Measurements from ENCODE around the gene NRXN3.

The NRXN3 gene

DNA sequence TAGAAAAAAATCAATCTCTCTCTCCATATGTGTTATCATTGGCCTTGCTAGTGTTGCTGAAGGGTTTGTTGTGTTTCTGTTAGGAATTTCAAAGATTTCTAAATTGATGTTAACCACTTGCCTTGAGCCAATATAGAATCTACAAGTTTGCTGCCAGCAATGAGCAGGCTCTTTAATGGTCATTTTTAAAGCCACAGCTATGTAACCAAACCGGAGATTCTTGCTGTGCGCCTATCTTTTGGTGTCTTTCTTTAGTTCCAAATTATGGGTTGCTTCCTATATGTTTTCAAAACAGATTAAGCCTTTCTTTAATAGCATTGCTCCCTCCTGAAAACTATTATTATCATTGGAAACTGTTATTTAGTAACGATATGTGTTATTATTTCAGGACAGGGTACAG lies 1495.4 kb downstream of the NRXN3 start:
- Mint-ChIP-seq H3K27ac (no peak overlapping the region), H3K36me3 (ENCODE audit: low read depth) (no peaks in the 10 kb centered on the region), H3K4me1 (ENCODE audit: low read depth) (no peaks in the 10 kb centered on the region), H3K9me3 (peaks cover 7% of the 10 kb centered on the region), H3K27me3 (ENCODE audit: low read depth) (no peaks in the 10 kb centered on the region), H3K4me3 (no peak overlapping the region)
- no peak for DNase-seq (ENCODE audit: low spot score)

DNA sequence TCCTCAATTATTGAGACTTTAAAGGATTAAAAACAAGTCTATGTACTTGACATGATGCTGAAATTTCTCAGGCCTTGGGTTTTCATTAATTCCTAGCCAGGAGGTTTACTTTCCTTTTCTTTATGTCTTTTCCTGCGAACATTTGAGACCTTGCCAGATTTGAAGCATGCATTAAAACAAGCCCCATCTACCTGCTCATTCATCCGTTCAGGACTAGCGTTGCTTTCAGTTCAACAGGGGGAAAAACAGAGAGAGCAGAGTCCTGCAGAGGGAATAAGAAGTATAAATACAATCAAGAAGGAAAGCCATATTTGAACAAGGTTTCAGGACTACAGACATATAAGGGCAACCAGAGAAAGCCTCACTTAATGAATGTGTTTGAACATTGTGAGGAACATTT lies 1498.8 kb downstream of the NRXN3 start:
- H3K27ac Mint-ChIP-seq = no peak overlapping the region
- no peak for DNase-seq (ENCODE audit: low spot score)
- H3K4me3 Mint-ChIP-seq = no peak overlapping the region
- H3K36me3 Mint-ChIP-seq (ENCODE audit: low read depth) = no peaks in the 10 kb centered on the region
- no peaks in the 10 kb centered on the region for H3K4me1 Mint-ChIP-seq (ENCODE audit: low read depth)
- H3K9me3 Mint-ChIP-seq = peaks cover 6% of the 10 kb centered on the region
- H3K27me3 Mint-ChIP-seq (ENCODE audit: low read depth) = no peaks in the 10 kb centered on the region

DNA sequence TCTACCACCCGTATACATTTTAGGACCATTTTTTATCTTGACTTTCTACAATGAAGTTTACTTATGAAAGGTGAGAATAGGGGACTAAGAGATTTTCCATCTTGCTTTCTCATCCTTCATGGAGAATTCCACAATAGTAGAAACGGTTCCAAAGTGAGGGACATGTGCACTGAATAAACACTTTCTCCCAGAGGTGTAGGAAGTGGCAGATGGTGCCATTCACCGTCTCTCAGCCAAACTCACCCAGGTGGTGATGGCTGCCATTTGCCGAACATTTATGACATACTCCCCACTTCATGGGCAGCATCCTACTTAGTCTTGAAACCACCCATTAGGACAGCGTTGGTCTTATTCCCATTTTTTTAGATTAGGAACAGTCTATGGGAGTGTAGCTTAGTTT lies 1500.6 kb downstream of the NRXN3 start:
- H3K9me3 Mint-ChIP-seq = peaks cover 3% of the 10 kb centered on the region
- DNase-seq (ENCODE audit: low spot score) = no peak
- H3K27ac Mint-ChIP-seq = no peak overlapping the region
- no peaks in the 10 kb centered on the region for H3K4me1 Mint-ChIP-seq (ENCODE audit: low read depth)
- no peak overlapping the region for H3K4me3 Mint-ChIP-seq
- H3K27me3 Mint-ChIP-seq (ENCODE audit: low read depth) = no peaks in the 10 kb centered on the region
- no peaks in the 10 kb centered on the region for H3K36me3 Mint-ChIP-seq (ENCODE audit: low read depth)

DNA sequence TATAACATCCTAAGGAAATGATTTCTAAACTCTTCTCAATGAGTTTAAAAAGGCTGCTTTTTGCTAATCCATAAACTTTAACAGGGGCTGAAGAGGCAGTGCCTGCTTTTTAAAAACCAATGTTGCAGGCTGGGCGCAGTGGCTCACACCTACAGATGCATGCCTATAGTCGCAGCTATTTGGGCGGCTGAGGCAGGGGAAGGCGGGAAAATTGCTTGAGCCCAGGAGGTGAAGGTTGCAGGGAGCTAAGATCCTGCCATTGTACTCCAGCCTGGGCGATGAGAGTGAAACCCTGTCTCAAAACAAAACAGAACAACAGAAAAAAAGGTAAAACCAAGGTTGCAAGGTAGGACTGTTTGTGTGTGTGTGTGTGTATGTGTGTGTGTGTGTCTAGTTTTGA lies 1509.9 kb downstream of the NRXN3 start:
- no peaks in the 10 kb centered on the region for H3K4me1 Mint-ChIP-seq (ENCODE audit: low read depth)
- no peaks in the 10 kb centered on the region for H3K9me3 Mint-ChIP-seq
- no peak for DNase-seq (ENCODE audit: low spot score)
- no peak overlapping the region for H3K4me3 Mint-ChIP-seq
- H3K27ac Mint-ChIP-seq = no peak overlapping the region
- H3K27me3 Mint-ChIP-seq (ENCODE audit: low read depth) = no peaks in the 10 kb centered on the region
- H3K36me3 Mint-ChIP-seq (ENCODE audit: low read depth) = no peaks in the 10 kb centered on the region

DNA sequence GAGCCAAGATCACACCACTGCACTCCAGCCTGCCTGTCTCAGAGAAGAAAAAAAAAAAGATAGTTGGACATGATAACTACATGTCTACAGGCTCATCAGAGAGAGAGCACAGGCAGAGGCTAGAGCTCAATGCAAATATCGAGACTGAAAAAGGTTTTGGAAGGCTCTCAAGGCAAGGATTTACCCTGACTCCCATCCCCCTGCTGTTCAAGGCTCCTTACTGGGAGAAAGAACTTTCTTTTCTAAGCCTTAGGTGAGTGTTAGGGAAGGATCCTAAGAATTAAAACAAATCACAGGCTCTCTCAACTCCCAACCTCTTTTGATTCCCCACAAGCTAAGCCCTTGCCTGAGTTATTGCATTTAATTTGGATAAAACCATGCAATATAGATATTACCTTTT lies 1516.0 kb downstream of the NRXN3 start:
- Mint-ChIP-seq H3K9me3 (no peaks in the 10 kb centered on the region), H3K27me3 (ENCODE audit: low read depth) (no peaks in the 10 kb centered on the region), H3K36me3 (ENCODE audit: low read depth) (no peaks in the 10 kb centered on the region), H3K27ac (no peak overlapping the region), H3K4me1 (ENCODE audit: low read depth) (no peaks in the 10 kb centered on the region), H3K4me3 (no peak overlapping the region)
- no peak for DNase-seq (ENCODE audit: low spot score)

DNA sequence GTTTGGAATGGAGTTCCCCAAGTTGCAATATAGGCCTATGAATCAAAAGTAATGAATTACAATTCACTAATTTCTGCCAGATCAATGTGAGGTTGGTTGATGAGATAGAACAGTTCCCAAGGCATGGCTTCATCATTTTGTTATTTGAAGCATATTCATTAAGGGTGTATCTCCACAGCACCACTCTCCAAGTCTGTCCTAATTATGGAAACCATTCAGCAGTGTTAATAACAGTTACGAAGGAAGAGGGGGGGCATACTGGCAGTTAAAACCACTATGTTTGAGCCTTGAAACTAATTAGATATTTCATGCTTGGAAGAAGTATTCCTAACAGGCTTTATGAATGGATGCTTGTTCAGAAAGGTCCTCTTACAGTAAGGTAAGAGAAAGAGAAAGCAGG lies 1520.8 kb downstream of the NRXN3 start:
- H3K27ac Mint-ChIP-seq = no peak overlapping the region
- no peak overlapping the region for H3K4me3 Mint-ChIP-seq
- H3K9me3 Mint-ChIP-seq = no peaks in the 10 kb centered on the region

DNA sequence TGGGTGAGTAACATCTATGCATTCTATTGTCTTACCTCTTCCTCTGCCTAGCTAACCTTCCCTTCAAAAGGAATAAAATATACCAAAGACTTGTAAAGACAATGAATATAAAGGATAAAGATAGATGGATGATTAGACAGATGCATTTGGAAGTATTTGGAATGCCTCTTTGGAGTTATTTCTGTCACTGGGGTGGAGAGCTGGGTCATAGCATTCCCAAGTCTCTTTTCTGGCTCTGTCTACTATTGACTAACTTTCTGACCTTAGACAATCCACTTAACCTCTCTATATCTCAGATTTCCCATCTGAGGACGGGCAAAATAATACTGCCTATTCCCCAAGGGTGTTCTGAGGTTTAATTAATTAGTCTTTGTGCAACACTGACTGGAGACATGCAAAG lies 1523.8 kb downstream of the NRXN3 start:
- Mint-ChIP-seq H3K4me1 (ENCODE audit: low read depth) (no peaks in the 10 kb centered on the region), H3K27ac (no peak overlapping the region), H3K36me3 (ENCODE audit: low read depth) (no peaks in the 10 kb centered on the region), H3K27me3 (ENCODE audit: low read depth) (no peaks in the 10 kb centered on the region), H3K9me3 (peaks cover 3% of the 10 kb centered on the region), H3K4me3 (no peak overlapping the region)
- DNase-seq (ENCODE audit: low spot score) = no peak

More for the DNA sequence above, 1520.8 kb downstream of the NRXN3 start:
- DNase-seq (ENCODE audit: low spot score) = no peak
- H3K4me1 Mint-ChIP-seq (ENCODE audit: low read depth) = no peaks in the 10 kb centered on the region
- no peaks in the 10 kb centered on the region for H3K27me3 Mint-ChIP-seq (ENCODE audit: low read depth)
- no peaks in the 10 kb centered on the region for H3K36me3 Mint-ChIP-seq (ENCODE audit: low read depth)

DNA sequence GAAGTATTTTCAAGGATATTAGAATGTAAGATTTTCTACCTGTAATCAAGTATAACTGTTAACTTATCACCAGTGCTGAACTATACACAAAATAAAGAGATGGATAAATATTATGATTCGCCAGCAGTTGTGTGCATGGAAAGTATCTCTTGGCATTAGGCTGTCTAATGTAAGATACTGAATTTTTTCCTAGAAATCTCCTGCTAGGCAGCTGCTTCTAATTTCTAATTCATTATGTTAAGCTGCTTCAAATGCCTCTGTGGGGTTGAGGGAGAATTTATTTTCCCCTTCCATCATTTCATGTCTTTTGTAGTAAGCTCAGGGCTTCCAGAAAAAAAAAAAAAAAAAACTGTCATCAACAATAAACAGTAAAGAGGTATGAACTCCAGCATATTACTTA lies 1525.1 kb downstream of the NRXN3 start:
- Mint-ChIP-seq H3K9me3 (peaks cover 3% of the 10 kb centered on the region), H3K36me3 (ENCODE audit: low read depth) (no peaks in the 10 kb centered on the region), H3K27me3 (ENCODE audit: low read depth) (no peaks in the 10 kb centered on the region), H3K4me3 (no peak overlapping the region), H3K27ac (no peak overlapping the region), H3K4me1 (ENCODE audit: low read depth) (no peaks in the 10 kb centered on the region)
- no peak for DNase-seq (ENCODE audit: low spot score)

DNA sequence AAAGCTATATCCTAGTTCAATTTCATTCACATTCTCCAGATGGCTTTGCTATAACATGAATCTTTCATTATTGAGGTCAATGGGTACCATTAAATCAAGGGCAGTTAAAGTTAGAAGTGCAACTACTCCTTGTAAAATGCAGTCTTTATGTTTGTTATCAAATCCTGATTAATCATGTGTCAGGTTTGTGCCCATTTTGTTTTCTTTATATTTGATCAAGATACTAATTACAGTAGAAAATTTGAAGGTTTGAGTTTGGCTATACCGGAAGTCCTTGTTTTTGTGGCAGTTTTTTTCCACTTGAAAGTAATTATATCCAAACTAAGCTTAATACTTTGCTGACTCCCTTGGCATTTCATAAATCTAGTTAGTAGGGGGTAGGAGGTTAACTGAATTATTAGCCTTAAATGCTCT lies 1528.1 kb downstream of the NRXN3 start:
- Mint-ChIP-seq H3K4me3 (no peak overlapping the region), H3K9me3 (peaks cover 3% of the 10 kb centered on the region), H3K27ac (no peak overlapping the region), H3K4me1 (ENCODE audit: low read depth) (no peaks in the 10 kb centered on the region), H3K27me3 (ENCODE audit: low read depth) (no peaks in the 10 kb centered on the region), H3K36me3 (ENCODE audit: low read depth) (no peaks in the 10 kb centered on the region)
- no peak for DNase-seq (ENCODE audit: low spot score)

DNA sequence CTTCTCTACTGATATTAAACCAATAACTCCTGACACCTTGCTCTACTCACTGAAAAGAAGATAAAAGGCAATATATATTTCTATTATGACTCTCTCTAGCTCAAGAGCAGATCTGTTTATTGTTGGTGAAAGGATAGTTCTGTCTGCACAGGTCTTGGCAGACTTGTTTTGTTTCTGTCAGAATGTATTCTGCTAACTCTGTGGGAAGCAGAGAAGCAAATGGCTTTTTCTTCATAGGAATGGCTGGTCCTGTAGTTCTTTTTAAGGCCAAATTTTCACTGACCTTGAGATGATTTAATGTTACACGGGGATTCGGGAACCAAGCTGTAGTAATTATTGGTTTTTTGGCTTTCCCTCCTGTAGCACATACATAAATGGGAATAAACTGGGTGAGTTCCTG lies 1529.0 kb downstream of the NRXN3 start:
- no peak for DNase-seq (ENCODE audit: low spot score)
- Mint-ChIP-seq H3K27ac (no peak overlapping the region), H3K27me3 (ENCODE audit: low read depth) (no peaks in the 10 kb centered on the region), H3K4me1 (ENCODE audit: low read depth) (no peaks in the 10 kb centered on the region), H3K9me3 (peaks cover 3% of the 10 kb centered on the region), H3K4me3 (no peak overlapping the region), H3K36me3 (ENCODE audit: low read depth) (no peaks in the 10 kb centered on the region)

DNA sequence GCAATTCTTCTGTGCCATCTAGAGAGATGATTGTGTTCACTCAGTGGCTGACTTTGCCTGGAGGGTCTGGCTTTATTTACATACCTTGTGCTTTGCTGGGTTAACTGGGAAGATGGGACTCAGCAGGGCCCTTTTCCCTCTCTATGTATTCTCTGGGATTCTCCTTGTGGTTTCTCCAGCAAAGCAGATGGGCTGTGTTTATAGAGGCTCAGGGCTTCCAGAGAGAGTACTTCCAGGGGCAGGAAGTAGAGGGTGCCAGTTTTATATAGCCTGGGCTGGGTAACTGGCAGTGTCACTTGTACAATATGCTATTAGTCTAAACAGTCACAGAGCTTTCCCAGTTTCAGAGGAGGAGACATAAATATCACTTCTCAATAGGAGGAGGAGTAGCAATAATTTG lies 1531.2 kb downstream of the NRXN3 start:
- Mint-ChIP-seq H3K4me1 (ENCODE audit: low read depth) (no peaks in the 10 kb centered on the region), H3K36me3 (ENCODE audit: low read depth) (no peaks in the 10 kb centered on the region), H3K4me3 (no peak overlapping the region), H3K27ac (no peak overlapping the region), H3K27me3 (ENCODE audit: low read depth) (no peaks in the 10 kb centered on the region), H3K9me3 (peaks cover 3% of the 10 kb centered on the region)
- no peak for DNase-seq (ENCODE audit: low spot score)

DNA sequence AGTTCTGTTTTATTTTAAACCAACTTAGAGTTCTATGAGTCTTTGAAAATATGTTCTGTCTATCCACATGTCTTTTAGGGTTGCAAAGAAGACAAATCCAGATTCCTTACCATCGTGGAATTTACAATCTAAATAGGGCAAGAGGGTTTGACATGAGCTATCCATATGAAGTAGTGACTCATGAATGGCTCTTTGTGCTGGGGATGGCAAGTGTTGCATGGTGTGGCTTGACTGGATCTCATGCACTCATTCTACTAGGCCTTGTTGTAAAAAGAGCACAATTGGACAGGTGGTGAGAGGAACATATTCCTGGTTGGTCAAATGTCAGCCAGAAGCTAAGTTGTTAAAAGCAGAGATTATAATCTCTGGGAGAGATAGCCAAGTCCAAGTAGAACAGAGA lies 1532.0 kb downstream of the NRXN3 start:
- Mint-ChIP-seq H3K36me3 (ENCODE audit: low read depth) (no peaks in the 10 kb centered on the region), H3K27me3 (ENCODE audit: low read depth) (no peaks in the 10 kb centered on the region), H3K27ac (no peak overlapping the region)

DNA sequence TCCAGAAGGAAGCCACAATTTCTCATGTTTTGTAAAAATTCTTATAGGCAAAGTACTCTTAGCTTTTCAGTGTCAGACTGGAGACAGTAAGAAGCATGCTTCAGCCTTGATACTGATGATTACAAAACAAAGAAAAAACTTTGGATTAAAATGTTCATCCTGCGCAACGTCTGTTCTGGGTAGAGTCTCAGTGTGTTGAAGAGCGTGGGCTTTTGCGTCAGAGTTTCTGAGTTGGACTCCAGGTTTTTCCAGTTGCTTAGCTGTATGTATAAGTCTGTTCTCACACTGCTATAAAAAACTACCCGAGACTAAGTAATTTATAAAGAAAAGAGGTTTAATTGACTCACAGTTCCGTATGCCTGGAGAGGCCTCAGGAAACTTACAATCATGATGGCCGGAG lies 1533.0 kb downstream of the NRXN3 start:
- DNase-seq (ENCODE audit: low spot score) = no peak
- peaks cover 4% of the 10 kb centered on the region for H3K9me3 Mint-ChIP-seq
- no peaks in the 10 kb centered on the region for H3K36me3 Mint-ChIP-seq (ENCODE audit: low read depth)
- H3K27ac Mint-ChIP-seq = no peak overlapping the region
- H3K4me1 Mint-ChIP-seq (ENCODE audit: low read depth) = no peaks in the 10 kb centered on the region
- no peaks in the 10 kb centered on the region for H3K27me3 Mint-ChIP-seq (ENCODE audit: low read depth)
- no peak overlapping the region for H3K4me3 Mint-ChIP-seq

More for the DNA sequence above, 1532.0 kb downstream of the NRXN3 start:
- peaks cover 1% of the 10 kb centered on the region for H3K9me3 Mint-ChIP-seq
- H3K4me3 Mint-ChIP-seq = no peak overlapping the region
- H3K4me1 Mint-ChIP-seq (ENCODE audit: low read depth) = no peaks in the 10 kb centered on the region
- DNase-seq (ENCODE audit: low spot score) = no peak

DNA sequence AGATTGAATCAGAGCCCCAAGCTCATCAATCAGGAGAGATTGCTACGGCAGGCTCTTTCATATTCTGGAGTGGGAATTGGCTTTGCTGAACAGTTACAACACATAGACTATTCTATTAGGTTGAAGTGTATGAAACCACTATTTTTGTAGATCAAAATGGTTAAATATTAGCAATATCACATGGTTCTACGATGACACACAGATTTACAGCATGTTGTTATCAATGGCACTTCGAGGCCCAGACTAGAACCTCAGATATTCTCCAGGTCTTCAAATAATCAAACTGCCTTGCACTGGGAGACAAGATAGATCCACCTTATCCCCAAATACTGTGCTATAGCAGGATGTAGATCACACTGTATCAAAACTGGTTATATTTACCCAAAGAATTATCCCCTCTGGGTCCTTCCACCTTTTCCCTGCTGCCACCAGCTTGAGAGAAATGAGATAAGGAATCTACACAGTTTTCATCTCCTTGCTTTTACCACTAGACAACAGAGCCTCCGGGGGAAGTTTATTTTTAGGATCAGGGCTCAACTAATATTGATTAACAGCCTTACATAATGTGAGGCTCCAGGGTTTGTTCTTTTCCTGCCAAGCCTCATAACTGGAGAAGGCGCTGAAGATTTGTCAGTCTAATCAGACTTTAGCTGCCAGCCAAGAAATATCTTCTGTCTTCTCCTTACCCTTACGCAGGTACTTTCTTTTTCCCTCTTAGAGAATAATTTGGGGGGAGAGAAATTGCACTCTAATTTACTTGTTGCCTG lies 1534.1 kb downstream of the NRXN3 start:
- Mint-ChIP-seq H3K4me1 (ENCODE audit: low read depth) (no peaks in the 10 kb centered on the region), H3K9me3 (peaks cover 4% of the 10 kb centered on the region), H3K36me3 (ENCODE audit: low read depth) (no peaks in the 10 kb centered on the region), H3K27ac (no peak overlapping the region), H3K27me3 (ENCODE audit: low read depth) (no peaks in the 10 kb centered on the region), H3K4me3 (no peak overlapping the region)
- no peak for DNase-seq (ENCODE audit: low spot score)
